Measurements from ENCODE around the gene PRND. TPM values are rescaled to one million over a fixed set of nuclear protein-coding genes. Genes with fewer than 3 reads are reported as not detected.

The PRND gene
- total and polyA plus RNA-seq, 2 donors (not counting 1 experiment from before 2014, with no cell fraction given) = 0.03 TPM; not detected in 1

- H3K9me3 ChIP-seq (ENCODE audit: control extremely low read depth in 1 of 3, control insufficient read depth in 2 of 3, insufficient read depth in 1 of 3, low read length in 2 of 3) = no peaks in the 10 kb centered on the region
- H3K27ac Mint-ChIP-seq = no peak overlapping the region
- peaks cover 4 to 11% of the 10 kb centered on the region in 2 donors for H3K4me1 ChIP-seq (ENCODE audit: control insufficient read depth in 2 of 2, insufficient read depth in 2 of 2, low read length in 2 of 2)
- no peak overlapping the region for H3K4me2 ChIP-seq (replicated peaks; ENCODE audit: low read depth, low read length, poor library complexity, severe bottlenecking)
- H3K9me3 Mint-ChIP-seq (ENCODE audit: insufficient read depth) = no peaks in the 10 kb centered on the region
- CTCF ChIA-PET = interaction anchor here (0.6 kb wide), 1 partner anchor 68 kb away, joined by 3 read pairs; no protein-coding TSS in a partner anchor
- intact Hi-C loops (cut with micrococcal nuclease) = no loop called here
- TF ChIP-seq CTCF (IDR thresholded peaks at IDR 0.05) = no peak
- no peak for TF ChIP-seq EZH2 (IDR thresholded peaks at IDR 0.05; ENCODE audit: borderline replicate concordance, insufficient read depth, low read depth, low read length, poor library complexity, severe bottlenecking)
- DNase-seq (no peak), ATAC-seq (ENCODE audit: low read depth) (no peak)
- POLR2A ChIA-PET = no interaction called here
- peaks cover 18% of the 10 kb centered on the region for H3K4me1 Mint-ChIP-seq
- H3K36me3 ChIP-seq (replicated peaks in 1 of 2; ENCODE audit: control extremely low read depth in 1 of 2, control insufficient read depth in 1 of 2, extremely low read depth in 1 of 2, insufficient read depth in 2 of 2, low read length in 1 of 2) = no peaks in the 10 kb centered on the region
- H3K79me2 ChIP-seq (ENCODE audit: control insufficient read depth, insufficient read depth, low read length) = no peaks in the 10 kb centered on the region
- 98% methylated on average over 5 of the region's 5 CpGs for WGBS (ENCODE audit: insufficient coverage)
- H3K27me3 Mint-ChIP-seq = no peaks in the 10 kb centered on the region
- H3K9ac ChIP-seq (ENCODE audit: low read length) = no peak overlapping the region
- H3K4me3 Mint-ChIP-seq = no peak overlapping the region
- no peaks in the 10 kb centered on the region for H3K27me3 ChIP-seq (replicated peaks in 1 of 4; ENCODE audit: control extremely low read depth in 1 of 4, control insufficient read depth in 3 of 4, insufficient read depth in 4 of 4, low read length in 3 of 4)
- H3K27ac ChIP-seq (ENCODE audit: low read length in 2 of 2) = no peak overlapping the region
- H2AFZ ChIP-seq (ENCODE audit: insufficient read depth, low read depth, low read length, poor library complexity, severe bottlenecking) = no peak overlapping the region
- no peaks in the 10 kb centered on the region for H4K20me1 ChIP-seq (ENCODE audit: control insufficient read depth, insufficient read depth, low read length, poor library complexity, severe bottlenecking)
- H3K4me3 ChIP-seq (ENCODE audit: control extremely low read depth in 1 of 5, extremely low read depth in 1 of 5, insufficient read depth in 1 of 5, low read depth in 2 of 5, low read length in 4 of 5) = no peak overlapping the region
These were observed 39.7 kb upstream of the PRND start for GRCh38 chr20:4681991-4682401.

- H3K4me2 ChIP-seq (replicated peaks; ENCODE audit: low read depth, low read length, poor library complexity, severe bottlenecking) = no peak overlapping the region
- no peak overlapping the region for H2AFZ ChIP-seq (ENCODE audit: insufficient read depth, low read depth, low read length, poor library complexity, severe bottlenecking)
- H3K4me3 ChIP-seq (ENCODE audit: control extremely low read depth in 1 of 5, extremely low read depth in 1 of 5, insufficient read depth in 1 of 5, low read depth in 2 of 5, low read length in 4 of 5) = no peak overlapping the region
- peaks cover 6% of the 10 kb centered on the region for H3K79me2 ChIP-seq (ENCODE audit: control insufficient read depth, insufficient read depth, low read length)
- no peak for ATAC-seq (ENCODE audit: low read depth)
- no peak overlapping the region for H3K9ac ChIP-seq (ENCODE audit: low read length)
- H3K27me3 ChIP-seq (replicated peaks in 1 of 4; ENCODE audit: control extremely low read depth in 1 of 4, control insufficient read depth in 3 of 4, insufficient read depth in 4 of 4, low read length in 3 of 4) = no peaks in the 10 kb centered on the region
- intact Hi-C loops (cut with micrococcal nuclease) = no loop called here
- H3K27ac ChIP-seq (ENCODE audit: low read length in 2 of 2) = no peak overlapping the region
- TF ChIP-seq EZH2 (IDR thresholded peaks at IDR 0.05; ENCODE audit: borderline replicate concordance, insufficient read depth, low read depth, low read length, poor library complexity, severe bottlenecking) (no peak), CTCF (IDR thresholded peaks at IDR 0.05) (no peak)
- no peak for DNase-seq
- CTCF ChIA-PET = interaction anchor here (0.6 kb wide), 1 partner anchor 69 kb away, joined by 3 read pairs; no protein-coding TSS in a partner anchor
- Mint-ChIP-seq H3K27ac (no peak overlapping the region), H3K4me1 (peaks cover 24% of the 10 kb centered on the region), H3K4me3 (no peak overlapping the region), H3K9me3 (ENCODE audit: insufficient read depth) (no peaks in the 10 kb centered on the region), H3K27me3 (no peaks in the 10 kb centered on the region)
- no peaks in the 10 kb centered on the region for H3K9me3 ChIP-seq (ENCODE audit: control extremely low read depth in 1 of 3, control insufficient read depth in 2 of 3, insufficient read depth in 1 of 3, low read length in 2 of 3)
- WGBS (ENCODE audit: insufficient coverage) = 100% methylated on average over 1 of the region's 6 CpGs
- POLR2A ChIA-PET = no interaction called here
- H3K36me3 ChIP-seq (replicated peaks in 1 of 2; ENCODE audit: control extremely low read depth in 1 of 2, control insufficient read depth in 1 of 2, extremely low read depth in 1 of 2, insufficient read depth in 2 of 2, low read length in 1 of 2) = no peaks in the 10 kb centered on the region
- peaks cover 6% of the 10 kb centered on the region for H4K20me1 ChIP-seq (ENCODE audit: control insufficient read depth, insufficient read depth, low read length, poor library complexity, severe bottlenecking)
- H3K4me1 ChIP-seq (ENCODE audit: control insufficient read depth in 2 of 2, insufficient read depth in 2 of 2, low read length in 2 of 2) = peaks cover 4 to 15% of the 10 kb centered on the region in 2 donors
These were observed 39.0 kb upstream of the PRND start for GRCh38 chr20:4682682-4683081.
